HFF-Myc (cell line): ENCODE measurements around the gene CCDC47.
A peak's percentile ranks its signal among the peaks of the same experiment; 100 is the strongest.
"Not testable (repeated sequence)": the region's sequence is repeated elsewhere in the genome, so short reads cannot be mapped to it uniquely, and the experiment has no call there.

Source experiments
- DNase-seq: peaks from one replicate; pipeline ENCODE4 v3.0.0-alpha.2; 2011; ENCODE audit warnings: low read depth; ENCODE audit errors: extremely low read depth
- H3K4me3 ChIP-seq: replicated peaks from 2 replicates; pipeline ENCODE4 v1.5.1; 2011; ENCODE audit warnings: low read depth, mild to moderate bottlenecking, control low read depth, low read length
- CTCF ChIP-seq: IDR thresholded peaks from 2 replicates; pipeline ENCODE4 v1.5.1; 2012; ENCODE audit warnings: mild to moderate bottlenecking, low read depth, low read length, control low read depth; ENCODE audit errors: missing control alignments

CCDC47 gene

DNA sequence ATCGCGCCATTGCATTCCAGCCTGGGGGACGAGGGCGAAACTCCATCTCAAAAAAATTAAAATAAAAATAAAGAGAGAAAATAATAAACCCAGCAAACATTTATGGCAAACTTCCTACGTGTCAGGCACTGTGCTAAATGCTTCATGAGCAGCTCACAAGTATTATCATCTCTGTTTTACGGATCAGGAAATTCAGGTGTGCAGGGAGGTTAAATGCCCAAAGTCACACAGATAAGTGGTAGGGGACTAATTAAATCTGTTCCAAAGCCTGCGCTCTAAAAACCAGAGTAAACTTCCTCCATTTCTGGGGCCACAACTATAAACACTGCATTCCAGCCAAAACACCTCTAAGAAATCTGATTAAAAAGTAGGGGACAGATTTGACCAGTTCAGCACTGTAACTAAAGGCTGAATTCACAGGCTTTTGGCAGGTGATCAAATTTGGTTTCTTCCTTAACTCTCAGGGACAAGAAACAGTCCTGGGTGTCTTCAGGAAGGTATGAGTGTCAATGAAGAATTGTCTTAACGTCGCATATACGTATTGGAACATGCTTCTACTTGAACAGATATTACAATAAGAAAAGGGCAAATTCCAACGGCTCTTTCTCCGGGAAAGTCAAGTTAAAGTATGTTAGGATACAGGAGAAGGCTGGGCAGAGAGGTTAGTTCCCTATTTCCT is 32.8 kb downstream of the CCDC47 start:
- H3K4me3 ChIP-seq = peak overlapping the region; percentile 71
- TF ChIP-seq CTCF = no peak

GRCh38 chr17:63735691-63736090 is 37.7 kb downstream of the CCDC47 start:
- H3K4me3 ChIP-seq = no peak overlapping the region
- TF ChIP-seq CTCF = no peak
- no peak for DNase-seq

More for the DNA sequence above, 32.8 kb downstream of the CCDC47 start:
- no peak for DNase-seq

DNA sequence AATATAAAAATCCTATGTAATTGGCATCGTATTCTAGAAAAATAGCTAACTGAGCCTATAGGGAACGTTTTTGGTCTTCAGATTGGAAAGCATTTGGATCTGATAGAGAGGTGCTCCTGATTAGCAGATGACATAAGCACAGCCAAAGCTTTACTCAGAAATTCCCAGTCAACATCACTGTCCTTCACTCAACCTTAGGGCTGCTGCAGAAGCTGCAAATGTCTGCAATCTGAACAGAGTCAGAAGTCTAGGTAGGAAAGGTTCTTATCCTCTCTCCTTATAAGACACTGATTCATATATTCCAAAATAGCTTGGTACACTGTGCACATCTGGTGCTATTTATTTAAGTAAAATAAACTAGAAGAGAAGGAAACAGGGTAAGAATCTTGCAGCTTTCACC is 51.0 kb downstream of the CCDC47 start:
- no peak for DNase-seq

DNA sequence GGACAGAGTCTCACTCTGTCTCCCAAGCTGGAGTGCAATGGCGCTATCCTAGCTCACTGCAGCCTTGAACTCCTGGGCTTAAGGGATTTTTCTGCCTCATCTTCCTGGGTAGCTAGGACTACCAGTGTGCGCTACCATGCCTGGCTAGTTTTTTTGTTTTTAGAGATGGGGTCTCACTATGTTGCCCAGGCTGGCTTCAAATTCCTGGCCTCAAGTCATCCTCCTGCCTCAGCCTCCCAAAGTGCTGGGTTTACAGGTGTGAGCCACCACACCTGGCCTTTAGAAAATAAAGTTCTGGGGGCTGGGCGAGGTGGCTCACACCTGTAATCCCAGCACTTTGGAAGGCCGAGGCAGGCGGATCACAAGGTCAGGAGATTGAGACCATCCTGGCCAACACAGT is 53.2 kb downstream of the CCDC47 start:
- H3K4me3 ChIP-seq, DNase-seq: not testable (repeated sequence)

More for the DNA sequence above, 51.0 kb downstream of the CCDC47 start:
- TF ChIP-seq CTCF = no peak
- H3K4me3 ChIP-seq = no peak overlapping the region

DNA sequence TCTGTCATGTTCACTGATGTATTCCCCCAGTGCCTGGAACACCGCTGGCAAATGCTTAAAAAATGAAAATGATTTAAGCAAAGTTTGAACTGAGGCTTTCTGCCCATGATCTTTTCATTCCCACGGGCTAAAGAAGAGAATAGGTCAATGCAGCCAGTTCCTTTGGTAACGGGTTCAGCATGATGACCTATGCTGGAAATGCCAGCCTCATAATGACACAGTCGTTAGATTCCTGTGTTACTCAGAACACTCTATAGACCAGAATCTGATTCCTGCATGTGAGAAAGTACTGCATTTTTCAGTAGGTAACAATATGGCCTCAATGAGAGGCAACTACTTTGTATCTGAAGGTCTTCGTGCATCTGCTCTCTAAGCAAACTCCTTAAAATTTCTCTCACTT is 54.4 kb downstream of the CCDC47 start:
- H3K4me3 ChIP-seq = no peak overlapping the region
- TF ChIP-seq CTCF = no peak
- DNase-seq = no peak

- no peak for TF ChIP-seq CTCF
- H3K4me3 ChIP-seq = no peak overlapping the region
- DNase-seq = no peak
These were observed 57.0 kb downstream of the CCDC47 start for GRCh38 chr17:63716426-63716825.

- no peak for TF ChIP-seq CTCF
- H3K4me3 ChIP-seq = no peak overlapping the region
- no peak for DNase-seq
These were observed 58.7 kb downstream of the CCDC47 start for GRCh38 chr17:63714550-63715277.
